Loucy (cell line): ENCODE data around the gene CCL21.

Experiments
- H2AFZ ChIP-seq: fragments of 200-600 bp; sonication (generic); 2 replicates; pipeline ENCODE4 v1.6.0; 2016; ENCODE audit warnings: antibody characterized with exemption, mild to moderate bottlenecking, low read length, moderate library complexity
- H3F3A ChIP-seq: fragments of 200-600 bp; 2 replicates; pipeline ENCODE4 v1.6.0; 2016; ENCODE audit warnings: antibody characterized with exemption, low read depth, mild to moderate bottlenecking
- H3K27me3 ChIP-seq: fragments of 200-600 bp; sonication (generic); 2 replicates; pipeline ENCODE4 v1.6.1; 2014; ENCODE audit warnings: low read length, mild to moderate bottlenecking; ENCODE audit not compliant: insufficient read depth, poor library complexity, severe bottlenecking
- H3K36me3 ChIP-seq: fragments of 200-600 bp; sonication (generic); 2 replicates; pipeline ENCODE4 v1.6.1; 2016; ENCODE audit warnings: low read length; ENCODE audit not compliant: insufficient read depth
- H3K4me1 ChIP-seq: fragments of 200-600 bp; sonication (generic); 2 replicates; pipeline ENCODE4 v1.5.1; 2014; ENCODE audit warnings: low read length, mild to moderate bottlenecking; ENCODE audit not compliant: insufficient read depth, poor library complexity, severe bottlenecking
- H3K4me2 ChIP-seq: fragments of 200-600 bp; sonication (generic); 2 replicates; pipeline ENCODE4 v1.6.0; 2014; ENCODE audit warnings: antibody characterized with exemption, low read length, low read depth, mild to moderate bottlenecking; ENCODE audit not compliant: poor library complexity, severe bottlenecking
- H3K4me3 ChIP-seq: fragments of 200-600 bp; sonication (generic); 2 replicates; pipeline ENCODE4 v1.5.1; 2014; ENCODE audit warnings: low read length, mild to moderate bottlenecking, mixed read lengths; ENCODE audit not compliant: poor library complexity, severe bottlenecking
- H3K79me2 ChIP-seq: fragments of 200-600 bp; sonication (generic); 2 replicates; pipeline ENCODE4 v1.6.1; 2014; ENCODE audit warnings: low read length; ENCODE audit not compliant: insufficient read depth
- H3K9ac ChIP-seq: fragments of 200-600 bp; sonication (generic); 2 replicates; pipeline ENCODE4 v1.6.0; 2014; ENCODE audit warnings: mild to moderate bottlenecking, low read depth, low read length, moderate library complexity; ENCODE audit not compliant: poor library complexity, severe bottlenecking
- H3K9me2 ChIP-seq: fragments of 200-600 bp; sonication (generic); replicated peaks from 2 replicates; pipeline ENCODE4 v1.6.1; 2016; ENCODE audit warnings: low read depth, low read length, mixed read lengths
- H3K9me3 ChIP-seq: fragments of 200-600 bp; sonication (generic); 2 replicates; pipeline ENCODE4 v1.6.1; 2014; ENCODE audit warnings: mild to moderate bottlenecking, antibody characterized with exemption, low read length, low read depth; ENCODE audit not compliant: insufficient read depth
- H4K20me1 ChIP-seq: fragments of 200-600 bp; sonication (generic); 2 replicates; pipeline ENCODE4 v1.6.0; 2014; ENCODE audit warnings: antibody characterized with exemption, low read length, mild to moderate bottlenecking; ENCODE audit not compliant: insufficient read depth, poor library complexity, severe bottlenecking
- CTCF ChIP-seq: fragments of 200-600 bp; sonication (generic); conservative IDR thresholded peaks from 2 replicates; pipeline ENCODE4 v1.5.1; 2014; ENCODE audit warnings: mild to moderate bottlenecking, antibody characterized with exemption, low read length
- EZH2phosphoT487 ChIP-seq: fragments of 200-600 bp; IDR thresholded peaks from 2 replicates; pipeline ENCODE4 v1.6.1; 2018; ENCODE audit warnings: antibody characterized with exemption, mild to moderate bottlenecking, moderate library complexity, borderline replicate concordance

CCL21 gene

GRCh38 chr9:34694811-34695210, 15.1 kb downstream of the CCL21 start:
- H3K4me1 ChIP-seq = no peaks in the 10 kb centered on the region
- H3K9ac ChIP-seq = no peak overlapping the region
- no peaks in the 10 kb centered on the region for H4K20me1 ChIP-seq
- TF ChIP-seq CTCF = no peak
- no peak for TF ChIP-seq EZH2phosphoT487
- H3K4me2 ChIP-seq = no peak overlapping the region
- no peaks in the 10 kb centered on the region for H3K79me2 ChIP-seq
- H3F3A ChIP-seq = no peaks in the 10 kb centered on the region
- no peaks in the 10 kb centered on the region for H3K27me3 ChIP-seq
- H2AFZ ChIP-seq = no peak overlapping the region
- H3K4me3 ChIP-seq = no peak overlapping the region
- H3K9me3 ChIP-seq = no peaks in the 10 kb centered on the region
- no peaks in the 10 kb centered on the region for H3K9me2 ChIP-seq
- no peaks in the 10 kb centered on the region for H3K36me3 ChIP-seq

GRCh38 chr9:34693560-34693959, 16.4 kb downstream of the CCL21 start:
- no peak overlapping the region for H3K4me3 ChIP-seq
- H2AFZ ChIP-seq = no peak overlapping the region
- no peaks in the 10 kb centered on the region for H3K4me1 ChIP-seq
- H3K27me3 ChIP-seq = no peaks in the 10 kb centered on the region
- no peak overlapping the region for H3K4me2 ChIP-seq
- no peaks in the 10 kb centered on the region for H3K36me3 ChIP-seq
- H4K20me1 ChIP-seq = no peaks in the 10 kb centered on the region
- no peaks in the 10 kb centered on the region for H3F3A ChIP-seq
- no peak overlapping the region for H3K9ac ChIP-seq
- H3K79me2 ChIP-seq = no peaks in the 10 kb centered on the region
- no peaks in the 10 kb centered on the region for H3K9me2 ChIP-seq
- no peaks in the 10 kb centered on the region for H3K9me3 ChIP-seq
- TF ChIP-seq CTCF = no peak
- no peak for TF ChIP-seq EZH2phosphoT487

- TF ChIP-seq CTCF = no peak
- TF ChIP-seq EZH2phosphoT487 = no peak
- Histone ChIP-seq H3K36me3 (no peaks in the 10 kb centered on the region), H3K4me2 (no peak overlapping the region), H3K4me1 (no peaks in the 10 kb centered on the region), H4K20me1 (no peaks in the 10 kb centered on the region), H2AFZ (no peak overlapping the region), H3K4me3 (no peak overlapping the region), H3K9me2 (no peaks in the 10 kb centered on the region), H3K9ac (no peak overlapping the region), H3F3A (no peaks in the 10 kb centered on the region), H3K9me3 (no peaks in the 10 kb centered on the region), H3K79me2 (no peaks in the 10 kb centered on the region), H3K27me3 (no peaks in the 10 kb centered on the region)
These were observed 18.0 kb downstream of the CCL21 start for GRCh38 chr9:34691936-34692315.
